ENCODE results near the gene ALDH3B1. TPM values are rescaled to one million over a fixed set of nuclear protein-coding genes. Genes with fewer than 3 reads are reported as not detected.

The ALDH3B1 gene
- total and polyA plus RNA-seq, 10 of the 15 experiments (the other 5 are each of a cell fraction or from before 2014, with no cell fraction given): 0.03 to 0.37 (median 0.17) TPM; not detected in 3

- peak; percentile 89 for TF ChIP-seq TCF12 (IDR thresholded peaks at IDR 0.05; ENCODE audit: low read depth, low read length)
- no peak for TF ChIP-seq MTA2 (IDR thresholded peaks at IDR 0.05; ENCODE audit: low read depth)
- no peak for TF ChIP-seq YBX1 (IDR thresholded peaks at IDR 0.05)
- TF ChIP-seq ELK1 (IDR thresholded peaks at IDR 0.05; ENCODE audit: low read depth, low read length): no peak
- 0 out of 2 replicates have a peak, but pooled peaks have one; percentile 19 for TF ChIP-seq PAX5 (IDR thresholded peaks at IDR 0.05; ENCODE audit: borderline replicate concordance, low read depth, low read length)
- peak; percentile 29 for TF ChIP-seq BCL3 (IDR thresholded peaks at IDR 0.05; ENCODE audit: borderline replicate concordance, insufficient read depth, low read depth, low read length, poor library complexity, severe bottlenecking)
- peak; percentile 57 for TF ChIP-seq MYC (IDR thresholded peaks at IDR 0.05; ENCODE audit: insufficient read depth, insufficient read length, insufficient replicate concordance, low read length, severe bottlenecking)
- no peak for TF ChIP-seq TAF1 (IDR thresholded peaks at IDR 0.05; ENCODE audit: borderline replicate concordance, low read depth, low read length)
Observed at GRCh38 chr11:68002938-68003845, 6.9 kb upstream of the ALDH3B1 start (continued).
